SKM-1 (cell line): ENCODE results near the gene SAMD8.
A peak's percentile ranks its signal among the peaks of the same experiment; 100 is the strongest.

Source experiments
- DNase-seq: peaks from one replicate; lab custom pipeline; 2025; ENCODE audit not compliant: unreplicated experiment; lab: John Stamatoyannopoulos, UW

SAMD8 gene

DNA sequence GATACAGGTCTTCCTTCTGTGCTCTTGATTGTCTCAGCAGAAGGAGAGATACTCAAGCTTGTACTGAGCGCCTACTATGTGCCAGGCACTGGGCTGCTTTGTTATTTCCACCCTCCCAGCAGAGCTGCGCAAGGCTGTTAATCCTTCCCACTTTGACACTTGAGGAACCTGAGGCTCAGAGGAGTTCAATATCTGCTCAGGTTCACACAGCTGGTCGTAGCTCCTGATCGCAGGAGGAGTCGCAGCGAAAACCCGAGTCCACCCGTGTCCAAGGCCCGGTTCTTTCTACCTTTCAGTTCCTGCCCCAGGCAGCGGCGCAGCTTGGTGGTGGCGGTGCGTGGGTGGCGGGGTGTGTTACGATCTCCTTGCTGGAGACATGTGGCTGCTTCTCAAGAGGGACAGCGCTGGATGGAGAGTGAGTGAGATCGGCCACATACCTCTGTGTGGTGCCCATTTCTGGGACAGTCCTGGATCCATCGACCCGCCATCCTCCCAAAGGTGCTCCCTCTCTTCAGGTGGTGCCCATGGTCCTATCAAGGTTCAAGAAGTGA lies 26.5 kb upstream of the SAMD8 start:
- DNase-seq: no peak

DNA sequence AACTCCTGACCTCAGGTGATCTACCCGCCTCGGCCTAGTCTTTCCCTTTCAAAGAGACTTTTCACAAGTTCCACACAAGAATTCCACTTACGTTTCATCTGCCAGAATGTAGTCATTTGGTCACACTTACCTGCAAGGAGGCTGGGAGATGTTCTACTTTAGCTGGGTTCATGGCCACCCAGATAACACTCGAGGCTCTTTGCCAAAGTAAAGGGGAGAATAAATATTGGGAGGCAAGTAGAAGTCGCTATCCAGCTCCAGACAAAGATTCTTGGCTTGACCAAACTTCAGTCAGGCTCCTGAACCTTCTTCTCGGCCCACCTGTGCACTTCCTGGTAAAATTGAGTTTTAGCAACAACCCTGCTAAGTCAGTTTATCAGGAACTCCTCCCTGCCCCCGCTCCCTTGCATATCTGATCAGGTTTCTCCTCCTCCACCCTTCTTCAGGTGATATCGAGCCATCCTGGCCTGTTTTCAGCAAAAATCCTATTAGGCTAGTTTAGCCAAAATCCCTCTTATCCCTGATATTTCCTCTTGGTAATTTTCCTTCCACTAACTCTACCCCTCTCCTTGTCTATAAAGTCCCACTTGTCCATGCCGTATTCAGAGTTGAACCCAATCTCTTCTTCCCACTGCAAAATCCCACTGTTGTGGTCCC lies 25.1 kb upstream of the SAMD8 start:
- DNase-seq: no peak

DNA sequence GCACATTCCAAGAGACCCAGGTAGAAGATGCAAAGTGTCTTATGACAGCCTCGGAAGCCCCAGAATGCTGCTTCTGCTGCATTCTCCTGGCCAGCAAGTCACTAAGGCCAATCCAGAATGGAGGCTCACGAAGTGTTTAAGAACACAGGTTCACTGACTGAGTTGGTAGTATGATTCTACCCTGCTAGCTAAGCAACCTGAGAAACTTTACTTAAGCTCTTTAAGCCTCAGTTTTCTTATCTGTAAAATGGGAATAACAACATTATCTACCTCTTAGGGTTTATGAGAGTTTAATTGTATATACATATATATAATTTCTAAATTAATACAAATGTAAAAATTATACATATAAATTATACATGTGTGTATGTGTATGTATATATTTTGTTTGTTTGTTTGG lies 22.8 kb upstream of the SAMD8 start:
- DNase-seq: no peak

DNA sequence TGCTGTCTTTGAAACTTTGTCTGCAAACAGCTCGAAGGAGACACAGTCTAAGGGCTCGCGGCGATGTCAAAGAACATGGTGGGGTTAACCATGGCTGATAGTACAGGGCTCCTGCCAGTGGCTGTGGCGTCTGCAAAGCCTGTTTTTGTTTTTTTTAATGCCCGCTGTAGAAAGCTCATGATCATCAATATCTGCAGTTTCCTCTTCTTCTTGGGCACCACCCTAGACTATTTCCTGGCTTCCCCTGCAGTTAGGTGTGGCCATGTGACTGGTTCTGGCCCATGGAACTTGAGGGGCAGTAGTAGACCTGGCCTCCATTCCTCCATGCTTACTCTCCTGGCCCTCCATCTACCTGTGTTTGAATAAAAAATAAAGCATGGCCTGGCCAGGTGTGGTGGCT lies 21.8 kb upstream of the SAMD8 start:
- DNase-seq: no peak

DNA sequence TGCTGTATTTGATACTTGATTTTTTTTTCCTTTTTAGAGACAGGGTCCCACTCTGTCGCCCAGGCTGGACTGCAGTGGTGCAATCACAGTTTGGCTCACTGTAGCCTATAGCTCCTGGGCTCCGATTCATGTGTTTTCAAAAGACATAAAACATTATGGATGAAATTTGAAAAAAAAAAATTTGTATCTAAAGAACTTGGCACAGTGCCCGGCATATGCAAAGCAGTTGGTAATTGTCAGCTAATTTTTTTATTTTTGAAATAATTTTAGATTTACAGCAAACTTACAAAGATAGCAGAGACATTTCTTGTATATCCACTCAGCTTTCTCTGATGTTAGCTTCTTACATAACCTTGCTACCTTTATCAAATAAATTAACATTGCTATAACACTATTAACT lies 20.3 kb upstream of the SAMD8 start:
- no peak for DNase-seq

DNA sequence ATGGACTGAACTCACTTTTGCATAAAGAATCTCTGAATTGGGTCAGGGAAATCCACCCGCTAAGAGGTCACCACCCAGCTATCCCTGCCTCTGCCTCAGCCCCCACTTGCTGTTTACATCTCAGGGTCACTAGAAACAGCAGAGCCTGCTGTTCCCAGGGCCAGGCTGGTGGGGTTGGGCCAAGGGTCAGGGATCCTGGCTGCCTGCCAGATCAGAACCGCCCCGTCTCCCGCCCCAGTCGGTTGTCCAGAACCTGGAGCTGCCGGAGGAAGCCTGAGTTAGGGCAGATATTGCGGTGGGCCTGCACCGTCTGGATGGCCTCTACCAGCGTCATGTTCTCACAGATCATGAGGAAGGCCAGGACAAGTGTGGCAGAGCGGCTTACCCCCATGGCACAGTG lies 17.0 kb upstream of the SAMD8 start:
- DNase-seq: no peak

DNA sequence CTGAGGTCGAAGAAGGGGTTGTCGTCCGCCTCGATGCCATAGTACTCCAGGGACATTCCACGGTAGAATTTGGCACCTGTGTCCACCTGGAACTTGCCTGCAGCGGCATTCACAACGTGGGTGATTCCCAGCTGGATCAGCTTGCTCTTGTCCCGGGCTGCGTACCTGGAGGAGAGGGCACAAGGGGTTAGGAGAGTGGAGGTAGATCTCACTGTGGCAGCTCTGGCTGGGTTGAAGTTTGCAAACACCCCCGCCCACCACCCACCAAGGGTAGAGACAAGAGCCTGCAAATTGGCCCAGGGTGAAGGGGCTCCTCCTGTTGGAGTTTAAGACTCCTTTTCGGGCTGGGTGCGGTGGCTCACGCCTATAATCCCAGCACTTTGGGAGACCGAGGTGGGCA lies 15.8 kb upstream of the SAMD8 start:
- no peak for DNase-seq

DNA sequence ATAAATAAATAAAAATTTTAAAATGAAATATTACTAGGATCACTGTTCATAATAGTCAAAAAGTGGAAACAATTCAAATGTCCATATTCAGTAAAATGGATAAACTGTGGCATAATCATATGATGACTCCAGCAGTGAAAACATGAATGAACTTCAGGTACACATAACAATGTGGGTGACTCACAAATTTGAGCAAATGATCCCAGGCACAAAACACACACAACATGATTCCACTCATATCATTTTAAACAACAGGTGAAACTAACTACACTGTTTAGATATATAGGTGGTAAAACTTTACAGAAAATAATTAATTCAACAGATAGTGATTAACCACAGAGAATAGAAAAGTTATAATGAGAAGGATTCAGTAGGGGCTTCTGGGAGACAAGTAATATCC lies 14.7 kb upstream of the SAMD8 start:
- no peak for DNase-seq

DNA sequence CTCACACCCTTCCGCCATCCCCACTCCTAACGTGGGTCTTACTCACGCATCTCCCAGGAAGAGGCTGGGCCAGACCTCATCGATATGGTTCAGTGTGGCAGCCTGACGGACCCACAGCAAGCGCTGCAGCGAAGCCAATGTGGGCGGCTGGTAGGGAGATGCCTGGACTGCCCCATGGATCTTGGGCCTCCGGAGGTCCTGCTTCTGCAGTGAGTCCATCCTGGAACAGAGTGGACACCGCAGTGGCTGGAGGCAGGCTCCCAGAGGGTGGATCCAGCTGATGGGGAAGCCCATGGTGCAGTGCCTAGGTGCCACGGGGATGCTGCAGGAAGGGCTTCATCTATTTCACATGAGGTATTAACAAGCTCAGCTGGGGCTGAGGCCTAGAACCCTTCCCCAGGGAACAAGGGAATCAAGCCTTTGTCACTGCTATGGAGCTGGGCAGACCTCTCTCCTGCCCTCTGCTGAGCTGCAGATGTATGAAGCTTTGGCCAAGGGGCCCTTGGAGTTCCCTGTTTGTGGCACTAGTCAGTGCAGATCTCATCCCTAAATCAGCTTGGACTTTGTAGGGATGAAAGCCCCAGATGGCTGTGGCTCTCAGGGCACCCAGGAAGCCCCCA lies 13.7 kb upstream of the SAMD8 start:
- no peak for DNase-seq

DNA sequence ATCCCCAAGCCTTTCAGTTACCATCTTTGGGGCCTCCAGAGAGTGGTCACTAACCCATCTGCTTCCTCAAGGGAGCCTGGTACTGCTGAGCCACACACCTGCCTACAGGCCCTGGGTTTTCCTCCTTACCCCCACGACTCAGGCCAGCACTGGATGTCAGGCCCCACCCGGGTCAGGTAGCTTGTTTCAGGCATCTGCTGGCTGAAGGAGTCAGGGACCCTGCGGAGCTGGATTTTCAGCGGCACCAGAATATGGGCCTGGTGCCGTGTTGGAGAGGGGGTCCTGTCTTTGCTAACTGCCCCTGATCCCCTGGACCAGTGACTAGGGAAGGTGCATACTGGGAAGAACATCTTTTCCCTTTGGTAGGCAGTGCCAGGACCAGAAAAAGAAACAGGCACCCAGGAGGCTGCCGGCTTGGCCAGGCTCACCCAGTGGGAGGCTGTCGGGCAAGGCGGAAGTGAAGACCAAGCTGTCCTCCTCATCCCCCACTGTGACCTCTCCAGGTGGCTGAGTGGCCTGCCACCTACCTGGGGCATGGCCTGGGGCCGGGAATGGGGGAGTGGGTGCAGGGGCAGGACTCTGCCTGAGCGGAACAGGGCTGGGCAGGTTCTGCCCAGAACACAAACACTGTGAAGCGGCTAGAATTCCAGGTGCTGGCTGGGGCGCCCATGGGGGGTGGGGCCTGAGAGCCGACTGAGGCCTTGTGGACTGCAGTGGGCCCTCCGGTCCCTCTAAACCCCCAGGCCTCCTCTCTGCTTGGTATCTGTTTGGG lies 12.4 kb upstream of the SAMD8 start:
- DNase-seq: no peak

DNA sequence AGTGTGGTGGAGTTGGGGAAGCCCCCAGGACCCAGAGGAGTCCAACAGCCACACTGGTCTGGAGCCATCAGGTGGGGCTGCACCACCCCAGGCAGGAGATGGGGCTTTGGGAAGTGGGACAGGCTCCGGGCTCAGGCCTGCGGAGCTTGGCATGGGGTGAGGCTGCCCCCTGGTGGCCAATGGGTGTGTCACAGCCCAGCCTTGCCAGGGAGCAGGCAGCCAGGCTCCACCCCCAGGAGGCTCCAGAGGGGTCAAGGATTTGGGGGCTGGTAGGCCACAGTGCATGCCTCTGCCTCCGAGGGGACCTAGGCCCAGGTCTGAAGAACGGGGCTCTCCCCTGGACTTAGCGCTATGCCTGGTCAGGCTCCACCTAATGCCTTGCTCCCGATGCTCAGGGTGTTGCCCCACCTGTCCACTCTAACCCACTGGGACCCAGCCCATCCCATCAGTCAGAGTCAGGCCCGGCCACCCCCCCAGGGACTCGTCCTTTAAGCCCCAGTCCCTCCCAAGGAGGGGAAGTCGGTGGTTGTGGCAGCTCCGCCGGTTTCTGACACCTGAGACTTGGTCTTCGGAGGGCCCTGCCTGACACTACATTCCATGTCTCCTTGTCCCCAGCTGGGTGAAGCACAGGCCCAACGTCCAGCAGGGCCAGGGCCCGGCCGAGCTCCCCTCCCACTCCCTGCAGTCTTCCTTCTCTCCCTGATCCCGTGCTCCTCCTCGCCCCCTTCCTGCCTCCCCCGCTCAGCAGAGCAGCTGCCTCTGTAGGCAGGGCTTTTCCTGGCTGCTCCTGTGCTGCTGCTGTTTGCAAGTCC lies 11.3 kb upstream of the SAMD8 start:
- DNase-seq: peak; percentile 26

DNA sequence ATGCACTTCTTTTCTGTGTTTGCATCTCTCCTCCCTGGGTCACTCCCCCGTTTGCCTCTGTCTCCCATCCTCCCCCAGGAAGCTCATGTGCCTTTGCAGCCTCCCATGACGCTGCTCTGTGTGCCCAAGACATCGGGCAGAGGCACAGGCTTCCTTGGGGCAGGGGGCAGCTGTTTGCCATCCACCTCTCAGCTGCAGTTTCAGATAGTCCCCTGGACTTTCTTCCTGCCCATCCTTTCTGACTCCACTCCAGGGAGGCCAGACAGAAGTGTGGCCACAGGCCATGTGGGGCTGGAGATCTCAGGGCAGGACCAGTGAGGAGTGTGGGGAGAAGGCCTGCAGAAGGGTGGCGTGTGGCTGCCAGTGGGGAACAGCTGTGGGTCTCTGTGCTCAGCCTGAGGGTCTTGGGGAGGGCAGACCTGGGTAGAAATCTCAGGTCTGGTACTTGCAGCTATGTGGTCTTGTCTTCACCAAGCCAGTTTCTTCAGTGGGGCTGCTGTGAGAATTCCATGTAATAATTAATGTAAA lies 10.6 kb upstream of the SAMD8 start:
- DNase-seq: no peak

DNA sequence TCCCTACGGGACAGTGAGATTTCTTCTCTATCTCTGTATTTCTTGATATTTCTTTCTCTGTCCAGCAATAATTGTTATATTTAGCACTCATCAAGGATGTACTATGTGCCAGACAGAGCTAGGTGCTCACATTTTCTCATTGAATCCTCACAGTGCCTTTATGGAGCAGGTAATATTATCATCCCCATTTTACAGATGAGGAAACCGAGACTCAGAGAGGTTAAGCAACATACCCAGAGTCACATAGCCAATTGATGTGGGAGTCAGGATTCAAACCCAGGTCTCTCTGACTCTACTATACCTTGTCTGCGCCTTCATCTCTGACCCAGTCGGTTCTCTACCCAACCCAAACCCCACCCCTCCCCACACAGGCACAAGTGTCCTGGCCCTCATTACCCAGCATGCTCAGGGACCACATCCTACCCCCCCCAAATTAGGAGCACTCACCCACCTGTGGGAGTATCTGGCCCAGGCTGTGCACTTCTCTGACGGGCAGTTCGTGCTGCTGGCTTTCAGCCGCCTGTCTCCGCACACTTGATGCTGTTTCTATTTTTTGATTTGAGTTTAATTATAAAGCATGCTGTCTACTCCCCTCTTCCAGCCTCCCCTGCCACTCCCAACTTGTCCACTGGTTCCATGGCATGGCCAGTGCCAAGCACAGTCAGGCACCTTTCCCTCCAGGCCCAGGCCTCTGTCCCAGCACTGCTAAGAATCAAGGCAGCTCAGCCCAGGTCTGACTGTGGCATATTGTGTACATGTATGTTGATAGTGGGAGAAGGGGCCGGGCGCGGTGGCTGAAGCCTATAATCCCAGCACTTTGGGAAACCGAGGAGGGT lies 9.8 kb upstream of the SAMD8 start:
- DNase-seq: no peak

DNA sequence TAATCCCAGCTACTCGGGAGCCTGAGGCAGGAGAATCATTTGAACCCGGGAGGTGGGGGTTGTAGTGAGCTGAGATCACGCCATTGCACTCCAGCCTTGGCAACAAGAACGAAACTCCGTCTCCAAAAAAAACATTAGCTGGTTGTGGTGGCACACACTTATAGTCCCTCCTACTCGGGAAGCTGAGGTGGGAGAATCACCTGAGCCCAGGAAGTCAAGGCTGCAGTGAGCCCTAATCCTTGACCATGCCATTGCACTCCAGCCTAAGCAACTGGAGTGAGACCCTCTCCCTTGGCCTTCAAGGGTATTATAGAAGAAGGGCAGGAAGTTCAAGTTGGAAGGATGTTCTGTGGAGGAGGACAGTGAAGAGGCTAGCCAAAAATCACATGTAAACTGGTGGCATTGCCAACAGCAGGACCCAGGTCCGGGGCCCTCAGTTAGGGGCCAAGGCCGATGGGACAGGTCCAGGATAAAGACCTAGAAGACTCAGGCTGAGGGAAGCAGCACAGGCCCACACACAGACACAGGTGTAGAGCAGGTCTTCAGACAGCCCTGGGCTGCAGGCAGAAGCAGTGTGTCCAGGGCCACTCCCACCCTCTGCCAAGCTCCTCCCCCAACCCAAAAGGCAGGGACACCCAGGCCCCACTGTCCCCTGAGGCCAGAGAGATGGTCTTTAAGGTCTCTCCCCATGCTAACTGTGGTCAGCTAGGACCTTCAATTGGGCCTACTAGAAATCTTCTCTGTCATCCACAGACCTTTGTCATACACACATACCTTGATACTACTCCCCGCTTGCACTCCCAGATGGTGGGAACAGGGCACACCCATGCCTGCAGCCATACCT lies 8.4 kb upstream of the SAMD8 start:
- no peak for DNase-seq

DNA sequence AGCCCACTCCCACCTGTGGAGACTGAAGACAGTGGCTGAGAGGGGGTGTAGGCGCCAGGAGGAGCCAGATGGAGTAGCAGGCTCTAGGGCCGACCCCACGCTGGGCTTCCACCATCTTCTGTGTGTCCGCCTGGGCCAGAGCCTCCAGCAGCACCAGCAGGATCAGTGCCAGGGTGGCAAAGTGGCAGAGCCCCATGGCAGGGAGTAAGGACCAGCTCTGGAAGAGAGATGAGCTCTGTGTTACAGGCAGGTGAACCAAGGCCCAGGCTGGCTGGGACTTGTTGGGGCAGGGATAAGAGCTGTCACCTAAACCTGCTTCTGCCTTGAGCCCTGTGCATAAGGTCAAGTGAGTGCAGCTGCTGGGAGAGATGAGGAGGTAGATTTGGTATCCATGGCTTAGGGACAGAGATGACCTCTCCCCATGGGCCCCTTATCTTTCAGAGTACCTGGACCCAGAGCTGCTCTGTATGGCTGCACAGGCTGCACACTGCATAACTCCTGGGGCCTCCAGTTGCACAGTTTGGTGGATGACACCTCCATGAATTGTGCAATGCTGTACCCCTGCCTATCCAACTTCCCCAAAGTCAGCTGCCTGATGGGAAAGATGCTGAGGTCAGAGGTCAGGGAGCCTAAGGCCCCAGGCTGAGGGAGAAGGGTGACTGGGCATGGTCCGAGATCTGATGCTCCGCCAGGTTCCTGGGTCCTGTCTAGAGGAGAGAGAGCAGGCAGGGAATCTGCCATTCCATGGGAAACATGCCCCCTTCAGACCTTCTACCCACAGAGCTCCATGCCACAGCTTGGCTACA lies 7.4 kb upstream of the SAMD8 start:
- DNase-seq: peak; percentile 43

DNA sequence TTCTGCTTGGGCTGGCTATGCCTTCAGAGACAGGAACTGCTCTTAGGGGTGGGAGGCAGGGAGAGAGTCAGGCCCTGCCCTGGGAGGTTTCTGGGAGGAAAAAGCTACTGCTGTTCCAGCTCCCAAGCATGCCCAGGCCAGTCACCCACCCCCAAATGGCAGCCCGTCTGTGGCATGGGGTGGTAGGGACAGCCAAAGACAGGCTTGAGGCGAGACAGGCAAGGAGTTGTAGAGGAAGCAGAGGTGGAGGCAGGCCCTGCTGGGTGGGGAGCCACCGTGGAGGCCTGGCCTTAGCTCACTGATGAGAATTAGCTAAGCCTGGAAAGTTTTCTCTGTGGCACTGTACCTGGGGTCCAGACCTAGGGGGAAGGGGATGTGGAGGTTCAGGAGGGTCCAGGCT lies 6.6 kb upstream of the SAMD8 start:
- no peak for DNase-seq

DNA sequence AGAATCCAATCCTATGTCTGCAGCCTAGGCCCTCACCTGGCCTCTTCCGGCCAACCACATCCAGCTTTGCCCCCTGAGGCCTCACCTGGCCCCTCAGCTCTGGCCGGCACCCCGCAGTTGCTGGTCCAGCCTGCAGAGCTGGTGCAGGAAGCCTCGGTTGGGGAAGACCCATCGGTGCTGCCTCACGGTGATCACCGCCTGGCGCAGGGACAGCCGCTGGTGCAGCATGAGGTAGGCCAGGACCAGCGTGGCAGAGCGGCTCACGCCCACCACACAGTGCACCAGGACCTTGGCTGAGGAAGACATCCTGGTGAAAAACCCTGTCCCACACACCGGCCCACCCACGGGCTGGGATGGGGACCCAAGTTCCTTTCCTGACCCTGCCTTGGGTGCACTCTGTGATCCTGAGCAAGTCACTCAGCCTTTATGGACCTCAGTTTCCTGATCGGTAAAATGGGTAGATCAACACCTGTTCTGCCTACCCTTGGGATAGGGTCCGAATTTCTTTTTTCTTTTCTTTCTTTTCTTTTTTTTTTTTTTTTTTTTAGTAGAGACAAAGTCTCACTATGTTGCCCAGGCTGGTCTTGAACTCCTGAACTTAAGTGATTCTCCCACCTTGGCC lies 5.8 kb upstream of the SAMD8 start:
- DNase-seq: no peak

DNA sequence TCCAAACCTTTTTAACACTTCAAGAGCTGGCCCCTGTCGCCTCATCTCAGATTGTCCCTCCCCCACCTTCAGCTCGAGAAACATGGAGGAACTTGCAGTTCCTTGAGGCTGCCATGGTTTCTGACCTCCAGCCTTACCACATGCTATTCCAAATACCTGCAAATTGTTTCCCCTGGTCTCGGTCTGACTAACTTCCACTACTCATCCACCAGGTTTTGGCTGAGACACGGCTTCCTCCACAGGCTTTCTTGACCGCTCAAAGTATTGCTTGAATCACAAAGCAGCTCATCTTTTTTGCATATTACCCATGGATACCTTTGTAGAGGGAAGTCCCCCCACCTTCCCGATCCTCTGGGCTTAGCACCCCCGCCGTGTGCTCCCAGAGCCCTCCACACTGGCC lies 5.2 kb upstream of the SAMD8 start:
- no peak for DNase-seq
